GM12872 (cell line): ENCODE results near the gene FAM53B.

ENCODE experiments used
- TF ChIP-seq, protein P1 (sequence below): IDR thresholded peaks from 3 replicates; pipeline ENCODE4 v1.5.1; 2011; ENCODE audit warnings: low read depth, mild to moderate bottlenecking, low read length, moderate library complexity; ENCODE audit not compliant: insufficient read depth

Gene FAM53B

GRCh38 chr10:124745673-124746072, 1.5 kb upstream of the FAM53B start:
- TF ChIP-seq, protein P1, sequence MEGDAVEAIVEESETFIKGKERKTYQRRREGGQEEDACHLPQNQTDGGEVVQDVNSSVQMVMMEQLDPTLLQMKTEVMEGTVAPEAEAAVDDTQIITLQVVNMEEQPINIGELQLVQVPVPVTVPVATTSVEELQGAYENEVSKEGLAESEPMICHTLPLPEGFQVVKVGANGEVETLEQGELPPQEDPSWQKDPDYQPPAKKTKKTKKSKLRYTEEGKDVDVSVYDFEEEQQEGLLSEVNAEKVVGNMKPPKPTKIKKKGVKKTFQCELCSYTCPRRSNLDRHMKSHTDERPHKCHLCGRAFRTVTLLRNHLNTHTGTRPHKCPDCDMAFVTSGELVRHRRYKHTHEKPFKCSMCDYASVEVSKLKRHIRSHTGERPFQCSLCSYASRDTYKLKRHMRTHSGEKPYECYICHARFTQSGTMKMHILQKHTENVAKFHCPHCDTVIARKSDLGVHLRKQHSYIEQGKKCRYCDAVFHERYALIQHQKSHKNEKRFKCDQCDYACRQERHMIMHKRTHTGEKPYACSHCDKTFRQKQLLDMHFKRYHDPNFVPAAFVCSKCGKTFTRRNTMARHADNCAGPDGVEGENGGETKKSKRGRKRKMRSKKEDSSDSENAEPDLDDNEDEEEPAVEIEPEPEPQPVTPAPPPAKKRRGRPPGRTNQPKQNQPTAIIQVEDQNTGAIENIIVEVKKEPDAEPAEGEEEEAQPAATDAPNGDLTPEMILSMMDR: peak; percentile 24; the same call in 1 of the 3 replicates

DNA sequence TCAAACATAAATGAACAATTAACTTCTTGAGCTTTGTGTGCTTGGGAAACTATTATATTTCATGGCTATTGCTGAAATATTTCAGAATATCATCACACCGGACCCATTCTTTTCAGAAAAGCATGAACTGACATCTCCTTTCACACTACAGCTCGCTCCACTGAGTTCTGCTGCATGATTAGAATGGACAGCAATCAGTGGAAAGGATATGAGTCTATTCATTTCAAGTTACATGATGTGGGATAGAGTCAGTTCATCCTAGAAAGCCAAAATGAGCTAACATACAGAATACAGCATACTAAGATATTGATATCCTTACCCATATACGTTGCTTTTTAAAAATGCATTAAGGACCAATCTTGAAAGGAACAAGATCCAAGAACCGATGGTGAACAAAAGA, 1.1 kb upstream of the FAM53B start:
- TF ChIP-seq, protein P1: no peak

DNA sequence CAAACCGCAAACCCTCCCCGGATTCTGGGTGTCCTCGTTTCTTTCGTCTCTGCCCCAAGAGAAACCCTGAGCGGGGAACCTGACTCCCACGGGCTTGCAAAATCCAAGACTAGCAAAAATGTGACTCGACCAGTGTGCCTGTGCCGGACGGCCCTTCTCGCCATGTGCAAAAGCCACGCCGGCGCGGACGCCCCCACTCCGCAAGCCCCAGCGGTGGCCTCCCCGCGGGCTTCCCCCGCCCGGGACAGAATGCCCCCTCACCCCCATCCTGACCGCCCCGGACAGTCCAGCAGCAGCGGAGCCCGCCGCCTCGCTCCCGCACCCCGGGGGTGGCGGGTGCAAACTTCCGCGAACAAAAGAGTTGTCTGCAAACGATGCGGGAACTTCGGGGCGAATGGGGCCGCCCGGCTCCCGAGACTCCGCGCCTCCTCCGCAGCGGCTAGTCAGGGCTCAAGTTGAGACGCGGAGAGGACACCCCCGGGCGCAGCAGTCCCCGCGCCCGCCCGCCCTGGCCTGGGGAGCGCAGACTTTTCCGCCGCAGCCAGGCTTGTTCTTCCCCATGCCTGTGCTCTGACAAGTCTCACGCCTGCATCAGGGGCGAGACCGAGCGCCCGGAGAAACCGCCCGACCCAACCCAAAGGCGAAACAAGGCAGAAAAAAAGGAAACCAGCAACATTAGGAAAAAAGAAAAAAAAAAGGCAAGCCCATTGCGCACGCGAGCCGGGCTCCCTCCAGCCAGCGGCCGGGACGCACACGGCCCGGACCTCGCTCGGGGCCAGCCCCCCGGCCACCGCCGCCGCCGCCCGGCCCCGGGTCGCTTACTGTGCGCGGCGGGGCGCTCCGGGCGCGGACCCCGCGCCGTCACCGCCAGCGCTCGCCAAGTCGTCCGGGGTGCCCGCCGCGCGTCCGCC, 732 bp downstream of the FAM53B start:
- TF ChIP-seq, protein P1: no peak

DNA sequence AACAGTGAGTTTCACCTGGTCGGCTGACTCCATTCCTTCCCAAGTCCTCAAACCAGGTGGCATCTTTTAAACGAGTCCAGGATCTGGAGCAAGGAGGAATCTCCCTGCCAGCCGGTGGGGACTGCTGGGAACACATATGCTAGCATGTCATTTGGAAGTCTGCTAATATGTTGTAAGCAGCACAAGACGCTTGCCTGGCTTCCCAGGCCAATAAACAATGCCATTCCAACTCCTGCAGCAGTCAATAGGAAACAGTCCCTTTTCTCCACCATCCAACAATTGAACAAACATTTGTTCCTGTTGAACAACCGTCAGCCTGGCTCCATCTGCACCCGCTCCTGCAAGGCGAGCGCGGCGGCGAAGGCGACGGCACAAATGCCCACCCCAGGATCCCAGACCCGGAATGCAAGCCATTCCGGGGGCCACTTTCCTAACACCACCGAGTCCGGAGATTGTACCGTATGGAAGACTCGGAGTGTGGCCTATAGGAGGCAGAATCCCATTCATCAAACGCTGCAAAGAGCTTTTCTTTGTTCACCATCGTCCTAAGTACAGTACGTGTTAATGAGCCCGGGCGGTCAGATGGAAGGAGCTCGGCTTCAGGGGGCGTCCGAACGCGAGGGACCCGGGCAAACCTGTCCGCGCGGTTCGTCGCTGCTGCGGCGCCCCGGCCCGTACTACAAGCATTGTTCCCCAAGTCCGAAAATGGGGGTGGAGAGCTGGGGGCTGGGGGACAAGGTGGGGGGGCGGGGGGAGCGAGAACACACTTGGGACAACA, 1.6 kb downstream of the FAM53B start:
- TF ChIP-seq, protein P1: peak; percentile 22; the same call in 1 of the 3 replicates

GRCh38 chr10:124741922-124742412, 2.2 kb downstream of the FAM53B start:
- TF ChIP-seq, protein P1: no peak

- TF ChIP-seq, protein P1: peak; percentile 87
Observed at GRCh38 chr10:124741281-124741921, 2.8 kb downstream of the FAM53B start.
